HEK293T (cell line): ENCODE measurements around the gene METTL26.

Source experiments
- CTCF ChIA-PET: fragments of 350-600 bp; formaldehyde crosslinking; extraction: SDS; loops from one replicate; lab custom pipeline; 2021; ENCODE audit warnings: antibody characterized with exemption, inconsistent platforms; lab: Yijun Ruan, JAX
- POLR2A ChIA-PET: fragments of 350-600 bp; formaldehyde crosslinking; extraction: SDS; loops from one replicate; lab custom pipeline; 2020; ENCODE audit warnings: antibody characterized with exemption, inconsistent platforms; lab: Yijun Ruan, JAX
- DNase-seq: peaks from one replicate; pipeline ENCODE4 v3.0.0; 2012; ENCODE audit warnings: mixed read lengths; ENCODE audit errors: extremely low spot score
- ARNT ChIP-seq: fragments of 450-650 bp; IDR thresholded peaks from 2 replicates; pipeline ENCODE4 v1.6.1; 2017; ENCODE audit warnings: mild to moderate bottlenecking
- BHLHE40 ChIP-seq: fragments of 450-650 bp; IDR thresholded peaks from 2 replicates; pipeline ENCODE4 v1.6.1; 2016; ENCODE audit warnings: mild to moderate bottlenecking, moderate library complexity, borderline replicate concordance
- CTBP1 ChIP-seq: fragments of 450-650 bp; IDR thresholded peaks from 2 replicates; pipeline ENCODE4 v1.6.1; 2016; ENCODE audit warnings: borderline replicate concordance
- ELF4 ChIP-seq: fragments of 450-650 bp; IDR thresholded peaks from 2 replicates; pipeline ENCODE4 v1.6.1; 2017; ENCODE audit warnings: antibody characterized with exemption
- FOXA1 ChIP-seq: fragments of 450-650 bp; IDR thresholded peaks from 2 replicates; pipeline ENCODE4 v1.6.1; 2016; ENCODE audit warnings: mild to moderate bottlenecking
- FOXK2 ChIP-seq: fragments of 450-650 bp; IDR thresholded peaks from 2 replicates; pipeline ENCODE4 v1.6.1; 2016; ENCODE audit warnings: mild to moderate bottlenecking
- FOXM1 ChIP-seq: fragments of 450-650 bp; IDR thresholded peaks from 2 replicates; pipeline ENCODE4 v1.6.1; 2017; ENCODE audit warnings: mild to moderate bottlenecking, borderline replicate concordance
- HDGF ChIP-seq: fragments of 450-650 bp; IDR thresholded peaks from 2 replicates; pipeline ENCODE4 v1.6.1; 2017; ENCODE audit warnings: antibody characterized with exemption, borderline replicate concordance
- L3MBTL2 ChIP-seq: fragments of 450-650 bp; conservative IDR thresholded peaks from 2 replicates; pipeline ENCODE4 v1.6.1; 2016; ENCODE audit warnings: mild to moderate bottlenecking
- LEF1 ChIP-seq: fragments of 450-650 bp; IDR thresholded peaks from 2 replicates; pipeline ENCODE4 v1.6.1; 2017; ENCODE audit warnings: mild to moderate bottlenecking, borderline replicate concordance
- NFRKB ChIP-seq: fragments of 450-650 bp; IDR thresholded peaks from 2 replicates; pipeline ENCODE4 v1.6.1; 2016; ENCODE audit warnings: mild to moderate bottlenecking, moderate library complexity
- SP1 ChIP-seq: fragments of 450-650 bp; IDR thresholded peaks from 2 replicates; pipeline ENCODE4 v1.6.1; 2017
- SUZ12 ChIP-seq: fragments of 450-650 bp; IDR thresholded peaks from 2 replicates; pipeline ENCODE4 v1.6.1; 2016; ENCODE audit warnings: mild to moderate bottlenecking
- TARDBP ChIP-seq: fragments of 450-650 bp; IDR thresholded peaks from 2 replicates; pipeline ENCODE4 v1.6.1; 2016
- ZNF384 ChIP-seq: fragments of 450-650 bp; IDR thresholded peaks from 2 replicates; pipeline ENCODE4 v1.6.1; 2016
- TF ChIP-seq, protein P1 (sequence below): fragments of 450-650 bp; IDR thresholded peaks from 2 replicates; pipeline ENCODE4 v1.6.1; 2016

Gene METTL26

DNA sequence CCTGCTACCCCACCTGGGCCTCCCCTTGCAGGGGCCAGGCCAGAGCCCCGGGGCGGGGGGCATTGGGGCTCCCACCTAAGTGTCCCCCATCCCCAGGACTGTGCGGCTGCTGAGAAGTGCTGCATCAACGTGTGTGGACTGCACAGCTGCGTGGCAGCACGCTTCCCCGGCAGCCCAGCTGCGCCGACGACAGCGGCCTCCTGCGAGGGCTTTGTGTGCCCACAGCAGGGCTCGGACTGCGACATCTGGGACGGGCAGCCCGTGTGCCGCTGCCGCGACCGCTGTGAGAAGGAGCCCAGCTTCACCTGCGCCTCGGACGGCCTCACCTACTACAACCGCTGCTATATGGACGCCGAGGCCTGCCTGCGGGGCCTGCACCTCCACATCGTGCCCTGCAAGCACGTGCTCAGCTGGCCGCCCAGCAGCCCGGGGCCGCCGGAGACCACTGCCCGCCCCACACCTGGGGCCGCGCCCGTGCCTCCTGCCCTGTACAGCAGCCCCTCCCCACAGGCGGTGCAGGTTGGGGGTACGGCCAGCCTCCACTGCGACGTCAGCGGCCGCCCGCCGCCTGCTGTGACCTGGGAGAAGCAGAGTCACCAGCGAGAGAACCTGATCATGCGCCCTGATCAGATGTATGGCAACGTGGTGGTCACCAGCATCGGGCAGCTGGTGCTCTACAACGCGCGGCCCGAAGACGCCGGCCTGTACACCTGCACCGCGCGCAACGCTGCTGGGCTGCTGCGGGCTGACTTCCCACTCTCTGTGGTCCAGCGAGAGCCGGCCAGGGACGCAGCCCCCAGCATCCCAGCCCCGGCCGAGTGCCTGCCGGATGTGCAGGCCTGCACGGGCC is 3.4 kb downstream of the METTL26 start:
- no peak for TF ChIP-seq FOXK2
- TF ChIP-seq ZNF384: no peak
- TF ChIP-seq CTBP1: no peak
- no peak for TF ChIP-seq FOXA1
- TF ChIP-seq, protein P1, sequence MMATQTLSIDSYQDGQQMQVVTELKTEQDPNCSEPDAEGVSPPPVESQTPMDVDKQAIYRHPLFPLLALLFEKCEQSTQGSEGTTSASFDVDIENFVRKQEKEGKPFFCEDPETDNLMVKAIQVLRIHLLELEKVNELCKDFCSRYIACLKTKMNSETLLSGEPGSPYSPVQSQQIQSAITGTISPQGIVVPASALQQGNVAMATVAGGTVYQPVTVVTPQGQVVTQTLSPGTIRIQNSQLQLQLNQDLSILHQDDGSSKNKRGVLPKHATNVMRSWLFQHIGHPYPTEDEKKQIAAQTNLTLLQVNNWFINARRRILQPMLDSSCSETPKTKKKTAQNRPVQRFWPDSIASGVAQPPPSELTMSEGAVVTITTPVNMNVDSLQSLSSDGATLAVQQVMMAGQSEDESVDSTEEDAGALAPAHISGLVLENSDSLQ: no peak
- TF ChIP-seq ELF4: no peak
- TF ChIP-seq HDGF: no peak
- no peak for TF ChIP-seq TARDBP
- TF ChIP-seq SUZ12: no peak
- TF ChIP-seq ARNT: no peak
- no peak for DNase-seq
- POLR2A ChIA-PET: no interaction called here
- CTCF ChIA-PET: no interaction called here

GRCh38 chr16:631808-632358 is 4.2 kb downstream of the METTL26 start:
- TF ChIP-seq BHLHE40 (no peak), FOXK2 (no peak), HDGF (no peak), L3MBTL2 (no peak), SUZ12 (no peak), NFRKB (no peak), ELF4 (no peak), SP1 (no peak), FOXM1 (no peak), CTBP1 (no peak)
- TF ChIP-seq, protein P1: no peak
- ChIA-PET CTCF (no interaction called here), POLR2A (no interaction called here)
- DNase-seq: no peak

- TF ChIP-seq FOXA1 (no peak), SUZ12 (no peak), CTBP1 (no peak), BHLHE40 (no peak), LEF1 (no peak)
- no peak for DNase-seq
- POLR2A ChIA-PET: no interaction called here
- CTCF ChIA-PET: no interaction called here
Measured at GRCh38 chr16:630815-631405, 5.2 kb downstream of the METTL26 start, which contains the start of gene WFIKKN1. WFIKKN1 (plus strand) TSS chr16:630985; CDS start chr16:631254, 269 bp downstream.

- ChIA-PET POLR2A (no interaction called here), CTCF (no interaction called here)
- TF ChIP-seq BHLHE40: no peak
- no peak for TF ChIP-seq SP1
- TF ChIP-seq ELF4: no peak
- no peak for TF ChIP-seq SUZ12
- TF ChIP-seq FOXK2: no peak
- TF ChIP-seq FOXA1: no peak
- TF ChIP-seq NFRKB: no peak
- no peak for DNase-seq
Measured at GRCh38 chr16:630249-630814, 5.8 kb downstream of the METTL26 start.

GRCh38 chr16:629833-630248 is 6.3 kb downstream of the METTL26 start:
- DNase-seq: no peak
- TF ChIP-seq L3MBTL2 (no peak), CTBP1 (no peak), FOXA1 (no peak)
- ChIA-PET CTCF (no interaction called here), POLR2A (no interaction called here)

DNA sequence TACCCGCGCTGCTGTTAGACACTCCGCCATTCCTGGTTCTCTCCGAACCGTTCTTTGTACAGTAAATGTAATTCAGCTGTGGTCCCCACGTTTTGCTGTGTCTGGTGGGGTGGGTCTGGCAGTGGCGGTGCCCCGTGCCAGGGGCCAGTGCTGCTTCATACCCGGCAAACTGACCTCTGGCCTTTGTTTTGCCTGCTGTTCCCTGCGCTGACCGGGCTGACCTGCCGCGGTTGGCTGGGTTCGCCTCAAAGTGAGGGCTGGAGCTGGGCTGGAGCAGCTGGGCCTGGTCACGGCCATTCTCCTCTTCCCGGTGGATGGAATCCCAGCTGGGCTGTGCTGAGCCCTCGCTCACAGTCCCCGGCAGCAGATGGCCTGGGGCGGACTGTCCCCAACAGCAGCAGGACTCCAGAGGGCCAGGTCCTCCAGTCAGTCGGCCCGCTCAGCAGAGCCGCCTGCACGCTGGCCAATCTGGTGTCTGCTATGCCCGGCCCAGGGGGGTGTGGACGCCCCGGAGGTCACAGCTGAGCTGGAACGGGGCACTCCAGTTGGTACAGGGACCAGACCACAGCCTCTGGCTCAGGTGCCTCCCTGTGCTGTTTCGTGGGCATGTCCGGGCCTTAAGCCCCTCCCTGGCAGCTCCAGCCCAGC is 6.8 kb downstream of the METTL26 start:
- no peak for TF ChIP-seq NFRKB
- TF ChIP-seq, protein P1: no peak
- no peak for DNase-seq
- POLR2A ChIA-PET: no interaction called here
- CTCF ChIA-PET: no interaction called here
